DOHH2 (cell line): Measurements from ENCODE around the gene DIPK1A.

Experiments
- H3F3A ChIP-seq: fragments of 200-600 bp; sonication (generic), shearing (Covaris generic); 2 replicates; pipeline ENCODE4 v1.6.0; 2016; ENCODE audit warnings: antibody characterized with exemption, mild to moderate bottlenecking; ENCODE audit not compliant: control insufficient read depth, insufficient read depth
- H3K27ac ChIP-seq: fragments of 200-600 bp; sonication (generic); 2 replicates; pipeline ENCODE4 v1.5.1; 2014; ENCODE audit warnings: low read depth, mild to moderate bottlenecking, low read length, moderate library complexity
- H3K27me3 ChIP-seq: fragments of 200-600 bp; sonication (generic); 2 replicates; pipeline ENCODE4 v1.6.1; 2014; ENCODE audit warnings: mild to moderate bottlenecking, low read length, mixed read lengths; ENCODE audit not compliant: control insufficient read depth
- H3K36me3 ChIP-seq: fragments of 200-600 bp; sonication (generic); 2 replicates; pipeline ENCODE4 v1.6.1; 2014; ENCODE audit warnings: mild to moderate bottlenecking, low read length, moderate library complexity, mixed read lengths; ENCODE audit not compliant: control insufficient read depth
- H3K4me1 ChIP-seq: fragments of 200-600 bp; sonication (generic); 2 replicates; pipeline ENCODE4 v1.6.1; 2014; ENCODE audit warnings: mild to moderate bottlenecking, low read length, mixed read lengths; ENCODE audit not compliant: control insufficient read depth
- H3K4me2 ChIP-seq: fragments of 200-600 bp; sonication (generic); 2 replicates; pipeline ENCODE4 v1.6.0; 2014; ENCODE audit warnings: mild to moderate bottlenecking, low read length, moderate library complexity
- H3K4me3 ChIP-seq: fragments of 200-600 bp; sonication (generic); 2 replicates; pipeline ENCODE4 v1.5.1; 2014; ENCODE audit warnings: mild to moderate bottlenecking, low read length, mixed read lengths
- H3K79me2 ChIP-seq: fragments of 200-600 bp; sonication (generic); 2 replicates; pipeline ENCODE4 v1.6.1; 2014; ENCODE audit warnings: mild to moderate bottlenecking, low read length, mixed read lengths; ENCODE audit not compliant: control insufficient read depth
- H3K9me2 ChIP-seq: fragments of 200-600 bp; sonication (generic); replicated peaks from 2 replicates; pipeline ENCODE4 v1.6.1; 2014; ENCODE audit warnings: mild to moderate bottlenecking, low read length, mixed read lengths; ENCODE audit not compliant: control insufficient read depth
- H3K9me3 ChIP-seq: fragments of 200-600 bp; sonication (generic); 2 replicates; pipeline ENCODE4 v1.6.1; 2014; ENCODE audit warnings: antibody characterized with exemption, low read length, mixed read lengths; ENCODE audit not compliant: control insufficient read depth, insufficient read depth
- H4K20me1 ChIP-seq: fragments of 200-600 bp; sonication (generic); 2 replicates; pipeline ENCODE4 v1.6.0; 2014; ENCODE audit warnings: low read depth, mild to moderate bottlenecking, antibody characterized with exemption, low read length, moderate library complexity; ENCODE audit not compliant: control insufficient read depth, insufficient read depth
- CTCF ChIP-seq: fragments of 200-600 bp; sonication (generic); IDR thresholded peaks from one replicate; pipeline ENCODE4 v1.5.1; 2014; ENCODE audit warnings: antibody characterized with exemption, mild to moderate bottlenecking, low read depth, low read length; ENCODE audit not compliant: poor library complexity, severe bottlenecking
- EZH2phosphoT487 ChIP-seq: fragments of 200-600 bp; sonication (generic); IDR thresholded peaks from 2 replicates; pipeline ENCODE4 v1.6.1; 2017; ENCODE audit warnings: borderline replicate concordance, mild to moderate bottlenecking, antibody characterized with exemption, low read length, moderate library complexity, mixed read lengths

DIPK1A gene

DNA sequence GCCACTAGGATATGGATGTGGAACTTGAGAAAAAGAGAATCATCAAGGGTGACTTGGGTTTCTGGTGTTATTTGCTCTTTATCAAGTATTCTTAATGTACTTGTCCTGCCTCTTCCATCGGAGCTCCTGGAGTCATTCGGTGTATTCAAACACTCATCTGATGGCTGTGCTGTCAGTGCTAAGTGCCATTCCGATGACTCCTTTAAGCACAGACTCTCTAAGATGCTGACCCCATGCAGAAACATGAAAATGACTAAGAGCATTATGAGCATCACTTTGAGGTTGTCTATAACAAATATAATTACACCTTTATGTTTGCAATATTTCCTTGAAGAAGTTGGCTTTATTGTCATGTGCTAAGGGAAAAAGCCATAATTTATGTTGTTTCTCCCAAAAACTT is 140.7 kb downstream of the DIPK1A start:
- H3K79me2 ChIP-seq, result no peaks in the 10 kb centered on the region
- no peaks in the 10 kb centered on the region for H3K9me2 ChIP-seq
- H3F3A ChIP-seq, result no peaks in the 10 kb centered on the region
- peaks cover 5% of the 10 kb centered on the region for H3K27me3 ChIP-seq
- no peaks in the 10 kb centered on the region for H3K4me1 ChIP-seq
- H3K9me3 ChIP-seq, result no peaks in the 10 kb centered on the region
- no peak overlapping the region for H3K4me2 ChIP-seq
- no peak overlapping the region for H3K4me3 ChIP-seq
- H4K20me1 ChIP-seq, result no peaks in the 10 kb centered on the region
- no peaks in the 10 kb centered on the region for H3K36me3 ChIP-seq
- no peak overlapping the region for H3K27ac ChIP-seq
- TF ChIP-seq EZH2phosphoT487, result no peak
- TF ChIP-seq CTCF, result no peak

GRCh38 chr1:92820024-92820423 is 141.2 kb downstream of the DIPK1A start:
- no peaks in the 10 kb centered on the region for H4K20me1 ChIP-seq
- no peaks in the 10 kb centered on the region for H3F3A ChIP-seq
- H3K36me3 ChIP-seq, result no peaks in the 10 kb centered on the region
- no peak for TF ChIP-seq CTCF
- no peaks in the 10 kb centered on the region for H3K79me2 ChIP-seq
- H3K4me2 ChIP-seq, result no peak overlapping the region
- H3K4me3 ChIP-seq, result no peak overlapping the region
- no peaks in the 10 kb centered on the region for H3K4me1 ChIP-seq
- no peaks in the 10 kb centered on the region for H3K9me2 ChIP-seq
- no peak overlapping the region for H3K27ac ChIP-seq
- H3K9me3 ChIP-seq, result no peaks in the 10 kb centered on the region
- peaks cover 5% of the 10 kb centered on the region for H3K27me3 ChIP-seq

DNA sequence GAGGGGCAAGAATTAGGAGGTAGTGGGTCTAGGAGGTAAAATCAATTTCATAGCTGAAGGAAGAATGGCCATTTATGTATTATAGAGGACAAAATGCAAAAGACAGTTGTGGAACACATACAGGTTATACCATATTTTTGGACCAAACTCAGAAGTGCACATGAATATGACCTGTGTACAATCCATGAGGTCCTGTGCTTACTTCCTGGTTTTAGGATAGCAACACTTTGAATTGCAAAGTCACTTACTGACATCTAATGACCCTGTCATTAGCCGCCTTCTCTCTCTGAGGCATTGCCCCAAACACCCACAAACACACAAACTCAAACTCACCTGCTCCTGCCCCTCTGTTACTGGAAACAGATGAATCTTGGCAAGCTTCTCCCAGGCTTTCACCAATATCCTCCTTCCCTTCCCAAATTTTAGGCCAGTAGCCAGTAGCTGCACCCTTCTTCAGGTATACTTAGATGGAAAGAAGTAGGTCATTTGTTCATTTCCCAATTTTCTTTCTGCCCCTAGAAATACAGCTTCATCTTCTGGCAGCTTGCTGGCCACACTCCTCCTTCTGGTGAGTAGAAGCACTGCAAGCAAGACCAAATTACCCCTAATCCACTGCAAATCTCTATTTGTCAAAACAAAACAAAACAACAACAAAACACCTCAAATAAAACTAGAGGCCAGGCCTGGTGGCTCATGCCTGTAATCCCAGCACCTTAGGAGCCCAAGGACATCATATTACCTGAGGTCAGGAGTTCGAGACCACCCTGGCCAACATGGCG is 143.1 kb downstream of the DIPK1A start:
- H3K27ac ChIP-seq, result no peak overlapping the region
- H3F3A ChIP-seq, result no peaks in the 10 kb centered on the region
- no peaks in the 10 kb centered on the region for H3K36me3 ChIP-seq
- no peaks in the 10 kb centered on the region for H4K20me1 ChIP-seq
- H3K27me3 ChIP-seq, result peaks cover 5% of the 10 kb centered on the region
- H3K4me2 ChIP-seq, result no peak overlapping the region
- H3K9me3 ChIP-seq, result no peaks in the 10 kb centered on the region
- no peaks in the 10 kb centered on the region for H3K4me1 ChIP-seq
- no peak overlapping the region for H3K4me3 ChIP-seq
- H3K9me2 ChIP-seq, result no peaks in the 10 kb centered on the region
- no peaks in the 10 kb centered on the region for H3K79me2 ChIP-seq
- TF ChIP-seq EZH2phosphoT487, result no peak
- peak; percentile 78 for TF ChIP-seq CTCF
